GM21825 (cell line): ENCODE data around the gene CD36.
"Not testable (repeated sequence)": the region's sequence is repeated elsewhere in the genome, so short reads cannot be mapped to it uniquely, and the experiment has no call there.

Experiments used
- ATAC-seq: cut with Tn5 transposase; IDR thresholded peaks from one replicate; pipeline ENCODE4 v1.9.1; 2021; ENCODE audit warnings: mild to moderate bottlenecking, moderate library complexity; ENCODE audit not compliant: unreplicated experiment

Gene CD36

GRCh38 chr7:80649011-80649410 lies 10.6 kb downstream of the CD36 start:
- ATAC-seq = no peak

GRCh38 chr7:80650030-80650429 lies 11.6 kb downstream of the CD36 start:
- ATAC-seq = no peak

GRCh38 chr7:80651471-80651870 lies 13.0 kb downstream of the CD36 start:
- no peak for ATAC-seq

- no peak for ATAC-seq
These were observed 14.8 kb downstream of the CD36 start for GRCh38 chr7:80653244-80653643.

- ATAC-seq = no peak
These were observed 16.5 kb downstream of the CD36 start for GRCh38 chr7:80654887-80655340.

GRCh38 chr7:80656029-80656428 lies 17.6 kb downstream of the CD36 start:
- no peak for ATAC-seq

GRCh38 chr7:80659120-80660055 lies 20.9 kb downstream of the CD36 start:
- no peak for ATAC-seq

GRCh38 chr7:80660939-80661338 lies 22.5 kb downstream of the CD36 start:
- ATAC-seq = no peak

GRCh38 chr7:80661729-80662128 lies 23.3 kb downstream of the CD36 start:
- ATAC-seq = no peak

GRCh38 chr7:80662252-80662651 lies 23.8 kb downstream of the CD36 start:
- no peak for ATAC-seq

- ATAC-seq = no peak
These were observed 27.1 kb downstream of the CD36 start for GRCh38 chr7:80665526-80665925.

GRCh38 chr7:80666376-80666775 lies 27.9 kb downstream of the CD36 start:
- no peak for ATAC-seq

GRCh38 chr7:80669367-80669766 lies 30.9 kb downstream of the CD36 start:
- not testable (repeated sequence) for ATAC-seq

GRCh38 chr7:80671744-80672143 lies 33.3 kb downstream of the CD36 start:
- no peak for ATAC-seq

GRCh38 chr7:80675090-80675489 lies 36.6 kb downstream of the CD36 start:
- no peak for ATAC-seq

- no peak for ATAC-seq
These were observed 38.0 kb downstream of the CD36 start for GRCh38 chr7:80676404-80676803.

- no peak for ATAC-seq
These were observed 39.2 kb downstream of the CD36 start for GRCh38 chr7:80677629-80678028.

GRCh38 chr7:80678707-80679106 lies 40.3 kb downstream of the CD36 start:
- ATAC-seq = no peak

GRCh38 chr7:80679921-80680907 lies 41.8 kb downstream of the CD36 start:
- ATAC-seq = no peak

- peak; percentile 58 for ATAC-seq
These were observed 42.9 kb downstream of the CD36 start for GRCh38 chr7:80681272-80681885.

GRCh38 chr7:80682744-80683143 lies 44.3 kb downstream of the CD36 start:
- ATAC-seq = no peak
